Breast epithelium (tissue), 4 donors: ENCODE results near the gene ASB18. TPM values are rescaled to one million over a fixed set of nuclear protein-coding genes. Genes with fewer than 3 reads are reported as not detected.

ENCODE experiments used
- DNase-seq, 2 donors: peaks; one replicate each; pipeline ENCODE4 v3.0.0-alpha.2; 2019; ENCODE audit warnings: low spot score in 2 of 2
- H3K27ac ChIP-seq, 2 donors: fragments of 200-600 bp; sonication (generic) in 1 of 2; one replicate each; pipeline ENCODE4 v1.5.1; 2016 to 2019; ENCODE audit warnings: mild to moderate bottlenecking in 1 of 2
- H3K27me3 ChIP-seq, 2 donors: fragments of 200-600 bp; sonication (generic) in 1 of 2; one replicate each; pipeline versions ENCODE4 v1.5.1 to v1.6.0; 2017 to 2019; ENCODE audit warnings: control low read depth in 1 of 2, mild to moderate bottlenecking in 1 of 2
- H3K36me3 ChIP-seq: fragments of 200-600 bp; one replicate; pipeline ENCODE4 v1.5.1; 2019
- H3K4me1 ChIP-seq, 2 donors: fragments of 200-600 bp; sonication (generic); one replicate each; pipeline ENCODE4 v1.5.1; 2016 to 2019; ENCODE audit warnings: control low read depth in 1 of 2
- H3K4me3 ChIP-seq, 3 donors: fragments of 200-600 bp; sonication (generic); 1 replicate in 2 of 3; 2 replicates in 1 of 3; pipeline ENCODE4 v1.5.1; 2016 to 2019; ENCODE audit warnings: mild to moderate bottlenecking in 3 of 3, moderate library complexity in 2 of 3
- H3K9me3 ChIP-seq, 2 donors: fragments of 200-600 bp; sonication (generic) in 1 of 2; one replicate each; pipeline ENCODE4 v1.5.1; 2016 to 2019; ENCODE audit warnings: control low read depth in 1 of 2
- POLR2A ChIP-seq: fragments of 450-650 bp; IDR thresholded peaks from one replicate; pipeline ENCODE4 v1.6.1; 2016; ENCODE audit warnings: antibody characterized with exemption, mild to moderate bottlenecking, moderate library complexity
- POLR2AphosphoS5 ChIP-seq, 3 donors: sonication (generic); formaldehyde crosslinking; IDR thresholded peaks; one replicate each; pipeline ENCODE4 v1.6.1; 2017; ENCODE audit warnings: antibody characterized with exemption in 3 of 3
- intact Hi-C: fragments of 100-400 bp; cut with DNase I; formaldehyde crosslinking; loops from one replicate; pipeline ENCODE4 v1.15.1; 2023; ENCODE audit warnings: low total_unique reads
- total RNA-seq, 3 donors: library from RNA; depleted of rRNA; stranded (reverse); fragments of >200 nt; gene quantifications; one replicate each; pipeline ENCODE4 v1.1.0, GENCODE V29; 2016
- TF ChIP-seq, protein P1 (sequence below), 3 donors: fragments of 450-650 bp; IDR thresholded peaks; one replicate each; pipeline ENCODE4 v1.5.1; 2016 to 2017; ENCODE audit warnings: antibody characterized with exemption in 3 of 3, mild to moderate bottlenecking in 3 of 3, moderate library complexity in 3 of 3

ASB18 gene
- total RNA-seq, 3 donors from 2014 or later, result not detected

DNA sequence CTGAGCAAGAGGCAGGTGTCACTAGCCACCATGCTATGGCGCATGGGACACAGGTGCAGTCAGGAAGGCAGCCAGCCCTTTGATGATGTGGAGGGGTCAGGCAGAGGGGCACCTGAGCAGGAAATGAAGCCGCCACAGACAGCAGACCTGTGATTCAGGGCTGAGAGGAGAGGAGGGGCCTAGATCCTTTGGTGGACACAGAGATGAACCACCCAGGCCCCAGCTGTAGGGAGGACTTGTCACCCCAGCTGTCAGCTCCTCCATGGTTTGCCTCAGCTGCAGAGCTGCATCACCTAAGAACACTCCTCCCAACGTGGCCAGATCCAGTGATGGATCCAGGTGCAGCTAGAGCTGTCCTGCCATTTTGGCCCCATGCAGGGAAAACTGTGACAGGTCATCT lies 11.6 kb downstream of the ASB18 start:
- TF ChIP-seq POLR2AphosphoS5 (IDR thresholded peaks at IDR 0.05), result no peak
- TF ChIP-seq, protein P1, sequence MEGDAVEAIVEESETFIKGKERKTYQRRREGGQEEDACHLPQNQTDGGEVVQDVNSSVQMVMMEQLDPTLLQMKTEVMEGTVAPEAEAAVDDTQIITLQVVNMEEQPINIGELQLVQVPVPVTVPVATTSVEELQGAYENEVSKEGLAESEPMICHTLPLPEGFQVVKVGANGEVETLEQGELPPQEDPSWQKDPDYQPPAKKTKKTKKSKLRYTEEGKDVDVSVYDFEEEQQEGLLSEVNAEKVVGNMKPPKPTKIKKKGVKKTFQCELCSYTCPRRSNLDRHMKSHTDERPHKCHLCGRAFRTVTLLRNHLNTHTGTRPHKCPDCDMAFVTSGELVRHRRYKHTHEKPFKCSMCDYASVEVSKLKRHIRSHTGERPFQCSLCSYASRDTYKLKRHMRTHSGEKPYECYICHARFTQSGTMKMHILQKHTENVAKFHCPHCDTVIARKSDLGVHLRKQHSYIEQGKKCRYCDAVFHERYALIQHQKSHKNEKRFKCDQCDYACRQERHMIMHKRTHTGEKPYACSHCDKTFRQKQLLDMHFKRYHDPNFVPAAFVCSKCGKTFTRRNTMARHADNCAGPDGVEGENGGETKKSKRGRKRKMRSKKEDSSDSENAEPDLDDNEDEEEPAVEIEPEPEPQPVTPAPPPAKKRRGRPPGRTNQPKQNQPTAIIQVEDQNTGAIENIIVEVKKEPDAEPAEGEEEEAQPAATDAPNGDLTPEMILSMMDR (IDR thresholded peaks at IDR 0.05), result no peak
- no peak for TF ChIP-seq POLR2A
- peaks cover 0 to 16% of the 10 kb centered on the region in 2 donors for H3K27me3 ChIP-seq
- H3K27ac ChIP-seq, result no peak overlapping the region
- H3K9me3 ChIP-seq, result no peaks in the 10 kb centered on the region
- intact Hi-C loops, result no loop called here
- no peaks in the 10 kb centered on the region for H3K4me1 ChIP-seq
- no peaks in the 10 kb centered on the region for H3K36me3 ChIP-seq
- no peak overlapping the region for H3K4me3 ChIP-seq
- DNase-seq, result no peak

DNA sequence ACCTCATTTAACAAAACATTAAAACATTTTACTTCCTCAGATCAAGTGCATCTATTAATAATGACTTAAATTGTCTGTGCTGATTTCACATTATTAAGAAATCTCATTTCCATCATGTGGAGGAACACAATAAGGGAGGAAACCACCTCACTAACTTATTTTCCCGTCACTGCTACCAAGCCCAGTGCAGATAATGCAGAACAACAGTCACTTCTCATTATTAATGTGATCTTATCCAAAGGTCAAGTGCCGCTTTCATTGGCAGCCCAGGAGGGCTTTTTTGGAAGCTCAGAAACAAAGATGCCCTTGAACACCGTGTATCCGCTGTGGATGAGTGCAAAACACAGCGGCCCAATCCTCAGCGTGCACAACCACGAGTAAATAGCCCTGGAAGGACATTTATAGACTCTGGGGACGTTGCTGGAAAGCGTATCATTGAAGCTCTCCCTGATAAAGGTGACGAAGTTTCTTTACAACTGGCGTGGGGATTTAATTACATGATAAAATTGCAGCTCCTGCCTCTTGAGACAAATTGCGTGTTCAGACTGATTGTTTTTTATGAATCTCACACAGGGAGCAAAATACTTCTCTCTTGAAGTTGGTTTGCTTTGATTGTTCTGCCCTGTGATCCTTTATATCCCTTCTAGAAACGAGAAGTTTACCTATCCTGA lies 13.2 kb downstream of the ASB18 start:
- no peak for TF ChIP-seq POLR2A
- no peak for TF ChIP-seq POLR2AphosphoS5 (IDR thresholded peaks at IDR 0.05)
- TF ChIP-seq, protein P1 (IDR thresholded peaks at IDR 0.05), result no peak
- H3K9me3 ChIP-seq, result no peaks in the 10 kb centered on the region
- no peak overlapping the region for H3K4me3 ChIP-seq
- DNase-seq, result no peak
- H3K27me3 ChIP-seq, result peaks cover 0 to under 1% of the 10 kb centered on the region in 2 donors
- H3K4me1 ChIP-seq, result no peaks in the 10 kb centered on the region
- H3K36me3 ChIP-seq, result no peaks in the 10 kb centered on the region
- intact Hi-C loops, result no loop called here
- no peak overlapping the region for H3K27ac ChIP-seq

DNA sequence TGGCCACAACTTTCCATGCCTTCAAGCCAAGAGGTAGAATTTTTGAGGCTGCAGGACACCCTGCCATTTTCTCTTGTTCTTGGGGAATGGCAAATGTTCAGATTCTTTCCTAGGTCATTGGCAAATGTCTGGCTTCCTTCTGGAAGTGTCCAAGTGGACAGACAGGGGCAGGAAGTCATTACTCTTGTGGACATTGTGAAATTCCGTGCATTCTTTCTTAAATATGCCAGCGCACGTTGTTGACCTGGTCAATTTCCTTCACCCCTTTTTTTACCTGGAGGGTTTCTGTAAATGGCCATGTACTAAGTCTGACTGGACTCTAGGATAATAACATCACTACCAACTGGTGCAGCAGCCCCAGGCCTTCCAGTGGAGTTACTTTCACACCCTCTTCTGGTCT lies 13.9 kb downstream of the ASB18 start:
- Histone ChIP-seq H3K27me3 (no peaks in the 10 kb centered on the region), H3K4me1 (no peaks in the 10 kb centered on the region), H3K27ac (no peak overlapping the region), H3K9me3 (no peaks in the 10 kb centered on the region), H3K4me3 (no peak overlapping the region), H3K36me3 (no peaks in the 10 kb centered on the region)
- TF ChIP-seq POLR2AphosphoS5 (IDR thresholded peaks at IDR 0.05), result no peak
- TF ChIP-seq, protein P1 (IDR thresholded peaks at IDR 0.05), result no peak
- no peak for TF ChIP-seq POLR2A
- intact Hi-C loops, result no loop called here
- no peak for DNase-seq

DNA sequence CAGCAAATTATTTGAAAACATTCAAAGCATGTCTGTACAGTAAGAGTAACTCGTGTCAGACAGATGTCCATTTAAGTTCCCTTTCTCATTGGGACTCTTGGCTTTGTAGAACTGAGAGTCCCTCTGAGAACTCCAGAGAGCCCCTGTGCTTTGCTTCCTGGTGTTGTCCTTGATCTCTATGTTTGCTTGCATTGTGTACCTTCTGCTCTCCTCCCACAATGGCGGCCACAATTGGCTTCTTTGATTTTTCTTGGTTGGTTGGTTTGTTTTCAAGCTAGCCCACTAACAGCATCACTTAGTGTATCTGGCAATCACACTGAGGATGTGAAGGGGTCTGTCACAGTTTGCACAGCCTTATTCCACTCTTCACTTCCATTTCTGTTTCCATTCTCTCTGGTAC lies 15.1 kb downstream of the ASB18 start:
- H3K4me1 ChIP-seq, result no peaks in the 10 kb centered on the region
- no peaks in the 10 kb centered on the region for H3K27me3 ChIP-seq
- no peaks in the 10 kb centered on the region for H3K9me3 ChIP-seq
- no peak for DNase-seq
- no peak overlapping the region for H3K27ac ChIP-seq
- no peak overlapping the region for H3K4me3 ChIP-seq
- intact Hi-C loops, result loop anchor here (5.0 kb wide), 1 partner anchor 53 kb away; no protein-coding TSS in a partner anchor
- no peaks in the 10 kb centered on the region for H3K36me3 ChIP-seq
- TF ChIP-seq, protein P1 (IDR thresholded peaks at IDR 0.05), result no peak
- TF ChIP-seq POLR2AphosphoS5 (IDR thresholded peaks at IDR 0.05) (no peak), POLR2A (no peak)

DNA sequence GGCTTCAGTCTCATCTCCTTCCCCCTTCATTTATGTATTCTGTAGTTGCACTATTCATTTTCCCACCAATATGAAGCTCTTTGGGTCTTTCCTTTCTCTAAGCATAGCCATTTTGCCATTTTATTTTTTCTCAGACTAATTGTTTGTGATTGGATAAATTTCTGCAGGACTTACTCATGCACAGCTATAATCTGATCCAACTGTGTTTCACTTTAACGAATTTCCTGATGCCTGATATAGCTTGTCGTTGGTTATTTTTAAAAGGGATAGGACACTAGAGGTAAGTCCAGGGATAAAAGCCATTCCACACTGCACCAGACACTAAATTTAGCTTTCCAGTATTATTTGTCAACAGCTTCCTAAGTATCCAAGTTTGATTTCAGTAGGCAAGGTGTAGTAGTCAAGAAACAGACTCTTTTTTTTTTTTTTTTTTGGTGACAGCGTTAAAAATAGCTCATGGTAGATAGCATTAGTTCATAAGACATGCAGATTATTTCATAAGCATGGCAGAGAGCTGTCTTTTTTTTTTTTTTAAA lies 17.4 kb downstream of the ASB18 start:
- Histone ChIP-seq H3K9me3 (no peaks in the 10 kb centered on the region), H3K27ac (no peak overlapping the region), H3K4me3 (no peak overlapping the region), H3K4me1 (no peaks in the 10 kb centered on the region), H3K27me3 (no peaks in the 10 kb centered on the region), H3K36me3 (no peaks in the 10 kb centered on the region)
- intact Hi-C loops, result loop anchor here (5.0 kb wide), 1 partner anchor 56 kb away; no protein-coding TSS in a partner anchor
- no peak for TF ChIP-seq POLR2A
- TF ChIP-seq, protein P1 (IDR thresholded peaks at IDR 0.05), result no peak
- no peak for TF ChIP-seq POLR2AphosphoS5 (IDR thresholded peaks at IDR 0.05)
- no peak for DNase-seq
